OCI-LY7 (cell line): ENCODE results near the gene CYP17A1.

ENCODE experiments used
- CTCF ChIP-seq: fragments of 200-600 bp; sonication (generic); conservative IDR thresholded peaks from 2 replicates; pipeline ENCODE4 v1.5.1; 2014; ENCODE audit warnings: mild to moderate bottlenecking, antibody characterized with exemption, low read length, moderate library complexity, mixed read lengths
- EZH2phosphoT487 ChIP-seq: fragments of 200-600 bp; sonication (generic); IDR thresholded peaks from 2 replicates; pipeline ENCODE4 v1.6.1; 2018; ENCODE audit warnings: low read depth, borderline replicate concordance, mild to moderate bottlenecking, mixed run types, antibody characterized with exemption, low read length, moderate library complexity, mixed read lengths

GRCh38 chr10:102832248-102832647, 5.0 kb downstream of the CYP17A1 start:
- TF ChIP-seq CTCF (no peak), EZH2phosphoT487 (no peak)
